CD4-positive, alpha-beta T cell treated with Interleukin-1 beta for 1 hour (primary cell): ENCODE data around the gene SLC66A2.

Source experiments
- DNase-seq, 2 donors: peaks; one replicate each; pipeline ENCODE4 v3.0.0-alpha.2; 2020 to 2022

The SLC66A2 gene

DNA sequence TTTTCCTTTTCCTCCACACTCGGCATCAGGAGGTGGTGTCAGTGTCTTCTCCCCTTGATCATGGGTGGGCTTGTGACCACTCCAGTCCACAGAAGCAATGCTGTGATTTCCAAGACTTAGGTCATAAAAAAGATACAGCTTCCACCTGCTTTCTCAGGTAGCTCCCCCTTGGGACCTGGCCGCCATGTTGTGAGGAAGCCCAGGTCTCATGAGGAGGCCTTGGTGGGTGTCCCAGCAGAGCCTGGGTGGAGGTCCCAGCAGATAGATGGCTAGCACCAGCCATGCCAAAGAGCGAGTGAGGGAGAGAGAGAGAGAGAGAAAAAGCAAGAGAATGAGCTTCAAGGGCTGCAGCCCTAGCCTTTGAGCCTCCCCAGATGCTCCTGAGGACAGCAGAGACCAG, 16.0 kb downstream of the SLC66A2 start:
- DNase-seq = no peak

DNA sequence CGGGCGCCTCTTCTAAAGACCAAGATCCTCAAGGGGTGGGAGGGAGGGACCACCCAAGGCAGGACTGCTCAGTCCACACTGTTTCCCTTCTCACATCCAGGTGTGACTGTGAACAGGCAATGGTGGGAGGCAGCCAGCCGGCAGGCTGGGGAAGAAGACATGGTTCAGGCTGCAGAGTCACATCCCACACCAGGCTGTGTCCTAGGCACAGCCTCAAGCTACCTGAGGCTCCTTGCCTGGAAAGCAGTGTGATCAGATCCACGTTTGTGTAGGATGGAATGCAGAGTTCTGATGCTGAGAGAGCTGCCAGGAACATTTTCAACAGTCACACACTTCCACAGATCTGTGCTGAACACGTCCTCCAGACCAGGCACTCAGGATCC, 16.4 kb downstream of the SLC66A2 start:
- DNase-seq = no peak

DNA sequence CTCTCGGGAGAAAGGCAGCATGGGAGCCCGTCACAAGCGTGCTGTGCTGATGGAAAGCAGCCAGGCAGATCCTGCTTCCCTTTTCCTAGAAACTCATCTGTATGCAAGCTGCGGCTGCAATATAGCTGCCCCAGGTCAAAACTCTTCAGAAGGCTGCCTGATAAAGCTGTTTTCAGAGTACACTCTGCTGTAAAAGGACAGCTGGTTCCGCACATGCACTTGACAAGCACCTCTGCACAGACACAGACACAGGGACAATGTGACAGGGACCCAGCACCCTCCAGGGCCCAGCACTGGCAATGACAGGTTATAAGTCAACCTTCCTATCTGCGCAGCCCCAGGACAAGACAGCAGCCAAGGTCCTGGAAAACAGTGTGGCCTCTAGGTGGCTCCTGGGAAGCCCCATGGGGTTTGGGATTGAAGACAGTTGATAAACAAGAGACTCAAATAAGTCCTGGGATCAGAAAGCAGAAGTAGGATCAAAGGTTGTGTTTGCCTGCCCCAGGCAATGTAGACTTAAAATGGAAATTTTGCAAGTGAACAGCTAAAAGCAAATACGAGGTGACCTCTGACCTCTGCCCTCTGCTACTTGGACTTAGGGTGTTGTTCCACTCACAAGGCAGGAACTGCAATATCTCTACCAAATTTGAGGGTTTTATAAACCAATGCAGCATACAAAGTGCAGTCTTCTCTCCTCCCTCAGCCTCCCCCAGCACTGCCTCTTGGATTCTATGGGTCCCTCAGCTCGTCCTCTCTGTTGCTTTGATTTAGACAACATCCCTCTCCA, 16.9 kb downstream of the SLC66A2 start:
- no peak for DNase-seq

DNA sequence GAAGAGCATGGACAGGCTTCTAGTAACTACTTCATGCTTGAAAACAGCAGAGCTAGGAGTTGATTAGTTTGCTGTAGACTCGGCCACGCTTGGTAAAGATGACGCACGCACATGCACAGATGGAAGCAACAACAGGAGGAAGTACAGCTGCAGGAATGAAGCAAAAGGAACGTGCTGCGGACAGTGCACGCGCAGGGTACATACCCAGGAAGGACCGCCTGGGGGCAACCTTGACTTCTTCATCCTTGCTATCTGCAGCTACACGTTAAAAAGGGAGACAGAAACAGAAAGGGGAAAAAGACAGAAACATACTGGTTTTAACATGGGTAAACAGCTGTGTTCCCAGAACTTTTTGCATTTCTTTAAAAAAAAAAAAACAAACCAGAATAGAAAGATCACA, 17.7 kb downstream of the SLC66A2 start:
- no peak for DNase-seq

DNA sequence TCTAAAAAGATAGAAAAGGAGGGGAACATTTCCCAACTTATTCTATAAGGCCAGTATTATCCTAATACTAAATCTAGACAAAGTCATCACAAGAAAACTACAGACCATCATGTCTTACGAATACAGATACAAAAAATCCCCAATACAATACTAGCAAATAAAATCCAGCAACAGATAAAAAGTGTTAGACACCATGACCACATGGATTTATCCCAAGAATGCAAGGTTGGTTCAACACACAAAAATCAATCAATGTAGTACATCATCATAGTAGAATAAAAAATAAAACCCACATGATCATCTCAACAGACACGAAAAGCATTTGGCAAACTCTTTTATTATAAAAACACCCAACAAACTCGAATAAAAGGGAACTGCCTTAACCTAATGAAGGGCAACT, 18.5 kb downstream of the SLC66A2 start:
- no peak for DNase-seq

DNA sequence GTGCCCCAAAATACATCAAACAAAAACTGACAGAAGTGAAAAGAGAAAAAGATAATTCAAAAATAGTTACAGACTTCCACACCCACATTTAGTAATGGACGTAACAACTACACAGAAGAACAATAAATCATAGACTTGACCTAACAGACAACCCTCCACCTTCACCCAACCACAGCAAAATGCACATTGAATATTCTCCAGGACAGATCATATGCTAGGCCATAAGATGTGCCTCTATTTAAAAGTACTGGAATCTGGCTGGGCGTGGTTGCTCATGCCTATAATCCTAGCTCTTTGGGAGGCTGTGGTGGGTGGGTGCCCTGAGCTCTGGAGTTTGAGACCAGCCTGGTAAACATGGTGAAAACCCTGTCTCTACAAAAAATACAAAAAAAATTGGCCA, 20.0 kb downstream of the SLC66A2 start:
- DNase-seq = no peak

DNA sequence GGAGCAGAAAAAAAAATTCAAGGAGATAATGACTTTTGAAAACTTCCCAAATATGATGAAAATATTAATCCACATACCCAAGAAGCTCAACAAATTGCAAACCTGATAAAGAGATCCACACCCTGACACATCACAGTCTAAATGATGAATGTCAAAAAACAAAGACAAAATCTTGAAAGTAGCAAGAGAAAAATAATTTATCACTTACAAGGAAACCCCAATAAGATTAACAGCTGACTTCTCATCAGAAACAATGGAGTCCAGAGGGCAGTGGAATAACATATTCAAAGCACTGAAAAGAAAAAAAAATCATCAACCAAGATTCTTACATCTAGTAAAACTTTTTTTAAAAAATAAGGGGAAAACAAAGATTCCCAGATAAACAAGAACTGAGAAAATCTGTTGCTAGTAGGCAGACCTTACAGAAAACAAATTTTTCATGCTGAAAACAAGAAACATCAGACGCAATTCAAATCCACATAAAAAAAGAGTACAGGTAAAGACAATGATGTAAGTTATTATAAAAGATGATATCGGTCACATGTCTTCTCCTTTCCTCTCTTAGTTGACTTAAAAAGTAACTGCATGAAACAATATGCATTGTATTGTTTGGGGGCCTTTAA, 21.3 kb downstream of the SLC66A2 start:
- DNase-seq = no peak

DNA sequence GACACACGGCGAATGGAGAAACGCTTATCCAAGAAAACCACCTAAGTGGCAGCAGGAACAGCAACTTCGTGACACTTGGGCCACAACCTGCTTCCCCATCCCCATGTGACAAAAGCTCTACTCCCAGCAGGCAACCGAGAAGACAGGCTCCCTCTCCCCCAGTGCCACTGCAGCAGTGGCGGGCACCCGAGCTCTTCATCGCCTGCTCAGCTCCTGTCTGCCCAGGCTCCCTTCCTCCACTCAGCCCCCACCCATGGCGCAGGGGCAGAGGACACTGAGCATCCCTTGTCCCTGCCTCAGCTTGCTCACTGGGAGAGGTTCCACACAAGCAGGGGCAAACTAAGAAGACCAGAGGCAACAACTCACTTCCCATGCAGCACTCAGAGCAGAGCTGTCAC, 22.9 kb downstream of the SLC66A2 start:
- DNase-seq = peak in 1 of 2 donors; percentile 0

DNA sequence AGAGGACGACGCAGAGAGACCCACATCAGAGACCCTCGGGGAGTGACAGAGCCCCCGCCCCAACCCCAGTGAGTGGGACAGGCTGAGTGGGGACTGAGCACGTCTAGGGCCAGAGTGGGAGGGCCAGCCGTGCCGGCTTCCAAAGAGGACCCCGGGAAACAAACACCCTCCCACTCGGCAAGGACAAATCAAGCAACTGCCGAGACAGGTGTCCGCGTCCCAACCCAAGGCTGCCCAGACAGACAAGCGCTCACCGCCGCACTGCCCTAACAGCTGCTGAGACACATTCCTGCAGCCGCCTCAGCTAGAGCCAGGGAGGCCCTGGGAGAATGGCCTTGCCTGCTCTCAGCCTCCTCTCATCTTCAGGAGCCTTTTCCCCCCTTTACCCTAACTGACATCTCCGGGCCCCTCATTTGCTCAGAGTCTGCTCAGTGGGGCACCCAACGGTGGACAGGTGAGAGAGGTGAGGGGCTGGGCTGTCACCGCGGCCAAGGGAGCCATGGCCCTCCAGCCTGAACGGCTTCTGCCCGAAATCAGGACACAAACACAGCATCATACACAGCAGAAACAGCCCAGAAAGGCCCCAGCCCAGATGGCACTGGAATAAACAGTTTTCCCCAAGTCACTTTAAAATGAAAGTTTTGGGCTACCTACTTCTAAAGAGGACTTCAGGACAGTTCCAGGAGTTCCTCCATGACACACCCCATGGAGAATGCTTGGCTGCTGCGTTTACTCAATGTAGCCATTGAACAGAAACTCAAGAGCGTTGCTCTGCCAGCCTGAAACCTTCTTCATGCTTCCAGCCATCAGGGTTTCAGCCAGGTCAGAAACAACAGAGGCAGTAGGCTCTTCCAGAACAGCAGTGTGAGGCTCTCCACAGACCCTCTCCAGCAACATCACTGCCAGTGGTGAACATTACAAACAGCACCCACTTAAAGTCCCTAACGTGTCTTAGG, 23.6 kb downstream of the SLC66A2 start:
- no peak for DNase-seq

DNA sequence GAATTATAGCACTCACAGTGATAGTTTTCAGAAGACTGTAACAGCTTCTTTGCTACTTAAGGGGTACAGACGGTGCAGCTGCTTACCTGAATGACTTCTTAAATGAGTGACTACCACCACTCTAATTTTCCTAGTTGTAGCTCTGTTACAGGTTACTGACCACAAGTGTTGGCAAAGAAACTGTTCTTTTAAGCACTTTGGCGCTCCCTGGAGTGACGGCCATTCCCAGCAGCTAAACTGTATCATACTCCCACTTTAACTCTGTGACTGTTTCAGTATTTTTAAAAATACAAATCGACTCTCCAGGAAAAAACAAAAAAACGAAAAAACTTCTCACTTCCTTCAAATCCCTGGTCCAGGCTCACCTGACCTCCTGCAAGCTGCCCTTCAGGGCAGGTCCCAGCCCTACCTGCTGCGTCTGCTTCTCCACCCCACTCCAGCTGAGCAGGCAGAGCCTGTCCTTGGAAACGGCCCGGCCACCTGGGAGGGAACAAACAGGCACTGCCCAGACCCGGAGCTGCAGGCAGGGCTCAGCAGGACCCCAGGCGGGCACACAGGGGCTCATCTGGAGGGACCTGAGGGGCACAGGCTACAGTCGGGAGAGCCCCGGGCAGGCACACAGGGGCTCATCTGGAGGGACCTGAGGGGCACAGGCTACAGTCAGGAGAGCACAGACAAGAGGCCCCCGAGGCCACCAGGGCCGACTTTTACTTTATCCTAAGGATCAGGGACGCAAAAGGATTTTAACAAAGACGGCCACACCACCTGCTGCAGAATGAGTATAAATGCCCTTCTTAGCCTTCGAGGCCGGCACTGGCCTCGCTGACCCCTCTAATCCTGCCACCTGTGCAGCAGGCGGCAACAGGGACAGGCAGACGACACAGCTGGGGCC, 24.5 kb downstream of the SLC66A2 start:
- DNase-seq = peak in 1 of 2 donors; percentile 0

DNA sequence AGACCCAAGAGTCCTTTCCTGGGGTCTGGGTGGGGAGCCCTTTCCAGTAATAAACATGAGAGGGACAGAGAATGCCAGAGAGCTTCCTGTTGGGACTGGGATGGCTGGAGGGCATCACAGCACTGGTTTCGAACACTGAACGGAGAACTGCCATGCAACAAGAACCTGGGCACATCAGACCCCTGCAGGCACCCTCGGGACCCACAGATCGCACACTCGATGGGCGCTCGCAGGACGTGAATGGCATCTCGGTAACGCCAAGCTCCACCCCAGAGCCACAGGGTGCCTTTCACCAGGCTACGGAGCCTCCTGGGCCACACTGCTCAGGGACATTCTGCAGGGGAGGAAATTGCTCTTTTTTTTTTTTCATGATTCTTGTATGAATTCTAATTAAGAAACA, 25.1 kb downstream of the SLC66A2 start:
- no peak for DNase-seq

DNA sequence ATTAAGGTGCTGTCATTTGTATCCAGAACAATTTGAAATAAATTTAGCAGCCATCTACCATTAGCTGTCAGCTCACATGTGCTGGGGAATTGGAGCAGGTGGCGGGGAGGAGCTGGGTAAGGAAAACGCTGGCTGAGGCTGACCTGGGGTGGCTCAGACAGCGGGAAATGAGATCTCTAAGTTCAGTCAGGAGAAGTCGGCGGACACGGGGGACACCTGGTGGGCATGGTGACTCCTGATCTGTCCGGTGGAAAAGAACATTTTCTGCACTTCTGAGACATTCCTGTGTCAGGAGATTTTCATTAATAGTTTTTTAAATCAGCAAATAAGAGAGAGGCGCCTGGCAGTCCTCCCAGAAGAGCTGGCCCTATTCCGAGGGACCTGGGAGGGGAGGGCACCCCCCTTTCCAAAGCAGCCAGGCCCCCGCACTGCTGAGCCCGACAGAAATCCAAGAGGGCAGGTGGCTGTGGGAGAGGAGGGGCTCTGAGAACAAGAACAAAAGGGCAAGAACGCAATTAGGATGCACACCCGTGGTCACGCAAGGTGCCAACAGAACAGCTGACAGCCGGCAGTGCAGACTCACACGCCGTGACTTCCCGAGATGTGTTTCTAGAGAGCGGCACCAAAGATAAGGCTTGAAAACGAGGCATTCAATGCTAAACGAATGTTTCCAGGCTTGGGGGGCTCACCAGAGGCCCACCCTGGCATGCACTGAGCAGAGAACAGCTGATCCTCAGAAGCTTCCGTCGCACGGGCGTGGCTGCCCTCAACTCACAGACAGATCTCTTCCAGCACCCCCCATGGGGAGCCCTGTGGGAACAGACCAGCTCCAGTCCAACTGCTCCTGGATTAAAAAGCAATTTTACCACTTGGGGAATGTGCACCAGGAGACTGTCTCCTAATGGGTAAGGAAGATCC, 26.4 kb downstream of the SLC66A2 start:
- DNase-seq = peak in 1 of 2 donors; percentile 0

DNA sequence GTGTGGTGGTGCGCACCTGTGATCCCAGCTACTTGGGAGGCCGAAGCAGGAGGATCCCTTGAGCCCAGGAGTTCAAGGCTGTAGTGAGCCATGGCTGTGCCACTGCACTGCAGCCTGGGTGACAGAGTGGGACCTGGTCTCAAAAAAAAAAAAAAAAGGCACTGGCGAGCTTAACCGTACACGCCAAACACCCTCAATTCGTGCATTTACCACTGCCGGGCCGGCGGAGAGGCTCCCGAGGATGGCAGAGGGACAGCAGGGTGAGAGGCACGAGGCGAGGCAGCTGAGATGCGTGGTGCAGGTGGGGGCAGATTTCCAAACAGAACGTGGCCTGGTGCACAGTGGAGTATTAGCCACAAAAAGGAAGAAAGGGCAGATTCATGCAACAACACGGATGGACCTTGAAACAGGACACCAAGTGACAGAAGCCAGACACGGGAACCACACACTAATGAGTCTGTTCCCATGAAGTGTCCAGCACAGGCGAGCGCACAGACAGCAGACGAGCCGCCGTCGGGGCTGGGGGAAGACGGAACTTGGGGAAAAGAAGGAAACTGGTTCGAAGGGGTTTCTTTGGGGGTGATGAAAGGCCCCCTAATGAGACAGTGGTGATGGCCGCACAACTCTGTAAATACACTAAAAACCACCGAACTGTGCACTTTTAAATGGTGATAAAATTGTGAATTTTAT, 27.4 kb downstream of the SLC66A2 start:
- peak in 1 of 2 donors; percentile 0 for DNase-seq

DNA sequence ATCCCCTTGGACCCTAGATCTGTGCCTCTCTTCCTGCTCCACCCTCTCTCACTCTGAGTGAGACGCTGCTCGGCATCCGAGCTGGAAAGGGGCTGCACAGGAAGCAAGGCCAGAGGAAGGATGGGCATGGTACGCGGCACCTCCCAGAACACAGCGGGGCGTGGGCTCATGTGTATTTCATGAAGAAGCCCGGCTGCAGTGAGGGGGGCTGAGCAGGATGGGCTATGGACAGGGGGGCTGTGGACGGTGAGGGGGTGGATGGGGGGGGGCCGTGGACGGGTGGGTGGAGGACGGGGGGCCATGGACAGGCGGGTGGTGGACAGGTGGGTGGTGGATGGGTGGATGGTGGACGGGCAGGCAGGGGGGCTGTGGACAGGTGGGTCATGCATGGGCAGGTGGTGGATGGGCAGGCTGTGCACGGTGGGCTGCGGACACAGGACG, 28.5 kb downstream of the SLC66A2 start:
- DNase-seq = no peak

DNA sequence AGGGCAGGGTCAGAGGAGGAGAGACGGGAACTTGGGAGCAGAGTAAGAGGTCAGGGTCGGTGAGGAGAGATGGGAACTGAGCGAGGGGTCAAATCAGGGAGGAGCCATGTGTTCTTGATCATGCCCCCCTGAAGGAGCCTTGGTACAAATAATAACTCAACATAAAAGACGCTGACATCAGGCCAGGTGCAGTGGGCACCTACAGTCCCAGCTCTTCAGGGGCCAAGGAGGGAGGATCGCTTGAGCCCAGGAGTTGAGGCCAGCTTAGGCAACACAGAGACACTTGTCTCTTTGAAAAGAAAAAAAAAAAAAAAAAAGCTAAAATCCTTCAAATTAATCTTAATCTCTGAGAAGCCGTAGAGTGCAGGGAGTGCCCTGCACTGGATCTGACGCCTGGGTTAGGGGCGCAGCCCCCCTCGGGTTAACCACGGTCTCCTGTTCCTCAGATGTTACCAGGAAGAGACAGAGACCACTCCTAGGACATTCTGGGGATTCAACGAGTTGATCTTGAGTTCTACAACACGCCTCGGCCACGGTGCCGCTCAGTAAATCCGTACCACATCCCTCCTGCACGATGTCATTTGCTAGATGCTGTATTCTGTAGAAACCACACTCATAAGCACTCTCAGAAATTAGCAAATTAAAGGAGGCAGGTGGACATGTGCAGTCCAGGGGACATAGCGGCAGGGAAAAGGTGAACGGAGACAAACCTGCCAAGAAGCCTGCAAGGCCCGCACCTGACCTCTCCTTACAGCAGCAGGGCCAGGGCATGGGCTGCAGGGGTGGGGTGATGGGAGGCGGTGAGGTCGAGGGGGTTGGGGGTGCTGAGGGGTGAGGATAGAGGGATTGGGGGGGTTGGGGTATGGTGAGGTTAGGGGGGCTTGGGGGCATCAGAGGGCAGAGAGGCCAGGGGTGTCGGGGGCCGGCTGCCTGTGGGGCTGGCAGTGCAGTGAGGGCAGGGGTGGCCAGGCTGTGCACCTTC, 29.2 kb downstream of the SLC66A2 start:
- peak in 1 of 2 donors; percentile 0 for DNase-seq

DNA sequence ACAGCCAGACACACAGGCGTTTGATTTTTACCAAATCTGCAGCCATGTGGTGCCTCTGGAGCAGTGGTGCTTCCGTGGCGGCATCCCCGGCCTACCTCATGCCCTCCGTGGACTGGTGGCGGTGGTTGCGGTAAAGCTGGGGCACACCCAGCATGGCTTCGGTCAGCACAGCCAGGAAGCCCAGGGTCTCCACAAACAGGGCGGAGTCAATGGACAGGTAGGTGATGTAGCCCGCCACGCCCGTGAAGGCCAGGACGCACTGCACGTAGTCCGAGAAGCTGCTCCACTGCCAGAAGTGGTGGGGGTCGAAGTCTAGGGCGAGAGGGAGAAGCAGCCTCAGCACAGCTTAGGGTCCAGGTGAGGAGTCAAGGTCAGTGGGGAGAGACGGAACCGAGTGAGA, 32.4 kb downstream of the SLC66A2 start:
- no peak for DNase-seq

DNA sequence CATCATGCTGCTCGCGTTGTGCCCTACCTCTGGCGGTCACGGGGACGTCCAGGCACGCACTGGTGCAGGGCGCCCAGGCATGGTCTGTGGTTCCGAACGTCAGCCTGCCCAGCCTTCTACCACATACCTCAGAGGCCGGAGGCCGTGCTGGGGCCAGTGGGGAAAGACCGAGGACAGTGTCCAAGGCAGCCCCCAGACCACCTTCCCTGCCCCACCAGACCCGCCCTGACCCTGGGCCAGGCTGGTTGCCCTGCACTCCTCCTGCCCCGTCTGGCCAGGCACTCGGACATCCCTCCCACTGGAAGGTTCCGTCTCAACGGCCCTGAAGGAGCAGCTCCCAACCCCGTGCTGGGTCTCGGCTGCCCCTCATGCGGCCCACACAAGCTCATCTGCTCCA, 32.8 kb downstream of the SLC66A2 start:
- no peak for DNase-seq

DNA sequence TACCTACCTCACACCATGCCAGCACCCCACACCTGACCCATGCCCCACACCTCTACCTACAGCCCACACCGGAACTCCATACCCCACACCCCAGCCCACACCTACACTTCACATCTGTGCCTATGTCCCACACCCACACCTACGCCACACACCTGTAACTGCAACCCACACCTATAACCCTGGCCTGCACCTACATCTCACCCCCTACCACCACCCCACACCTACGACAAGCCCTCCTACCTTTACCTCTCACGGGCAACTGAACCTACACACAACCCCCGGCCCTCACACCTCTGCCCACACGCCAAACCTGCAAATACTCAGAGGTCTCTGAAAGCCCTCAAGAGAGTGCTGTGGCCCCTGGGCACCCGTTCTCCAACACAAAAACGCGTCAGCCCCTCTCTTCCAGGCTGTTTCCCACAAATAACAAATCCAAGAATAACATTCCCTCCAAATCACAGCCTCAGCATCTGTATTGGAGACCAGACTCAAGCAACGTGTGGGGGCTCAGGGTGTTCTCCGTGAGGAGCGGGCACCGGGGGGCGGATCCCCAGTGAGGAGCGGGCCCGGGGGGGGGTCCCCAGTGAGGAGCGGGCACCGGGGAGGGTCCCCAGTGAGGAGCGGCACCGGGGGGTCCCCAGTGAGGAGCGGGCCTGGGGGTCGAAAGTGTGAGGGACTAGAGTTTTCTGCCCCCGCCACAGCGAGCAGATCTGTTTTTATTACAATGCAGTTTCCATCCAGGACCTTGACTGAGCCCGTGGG, 33.4 kb downstream of the SLC66A2 start:
- no peak for DNase-seq
